A549 (cell line): ENCODE results near the gene ENAH. TPM values are rescaled to one million over a fixed set of nuclear protein-coding genes. Genes with fewer than 3 reads are reported as not detected.

Experiments
- ATAC-seq, 2 experiments: fragments of 200-7000 bp in 1 of 2; fragments of >200 bp in 1 of 2; cut with Nextera tagmentation in 1 of 2; cut with Tn5 transposase in 1 of 2; 3 replicates each; pipeline versions ENCODE4 v1.8.0 to v1.9.1; 2018 to 2020; ENCODE audit warnings: mild to moderate bottlenecking in 1 of 2, moderate library complexity in 1 of 2
- CTCF ChIA-PET: fragments of 300-600 bp; sonication (Branson Sonifier 250); formaldehyde crosslinking; extraction: SDS; loops from one replicate; lab custom pipeline; 2021; ENCODE audit warnings: antibody characterized with exemption, inconsistent platforms; lab: Yijun Ruan, JAX
- POLR2A ChIA-PET: fragments of 350-600 bp; formaldehyde crosslinking; extraction: SDS; loops from one replicate; lab custom pipeline; 2021; ENCODE audit warnings: antibody characterized with exemption, inconsistent platforms; lab: Yijun Ruan, JAX
- DNase-seq, 2 experiments: peaks; one replicate each; pipeline versions ENCODE4 v3.0.0 to v3.0.0-alpha.2; 2011 to 2016; ENCODE audit warnings: low read depth in 1 of 2, low spot score in 1 of 2
- FAIRE-seq: peaks from 2 replicates; lab custom pipeline; 2011; peaks lifted over from hg19 to GRCh38; lab: Jason Lieb, UNC
- H3K27ac ChIP-seq, 2 experiments: fragments of >200 bp; sonication (Bioruptor Twin); formaldehyde crosslinking; 3 replicates each; pipeline ENCODE4 v1.5.1; 2016 to 2017
- H3K4me1 ChIP-seq: fragments of >200 bp; sonication (Bioruptor Twin); formaldehyde crosslinking; 3 replicates; pipeline ENCODE4 v1.6.1; 2016
- H3K4me2 ChIP-seq: fragments of >200 bp; sonication (Bioruptor Twin); formaldehyde crosslinking; 3 replicates; pipeline ENCODE4 v1.6.1; 2016
- H3K4me3 ChIP-seq: fragments of >200 bp; sonication (Bioruptor Twin); formaldehyde crosslinking; 3 replicates; pipeline ENCODE4 v1.5.1; 2016
- H3K9me3 ChIP-seq: fragments of >200 bp; sonication (Bioruptor Twin); formaldehyde crosslinking; 3 replicates; pipeline ENCODE4 v1.6.1; 2016
- ATOH8 ChIP-seq: fragments of 250-450 bp; sonication (Bioruptor Pico); IDR thresholded peaks from 2 replicates; pipeline ENCODE4 v1.5.0; 2020; ENCODE audit warnings: low read depth, mild to moderate bottlenecking, moderate library complexity
- CBX2 ChIP-seq: fragments of 200-600 bp; sonication (generic); IDR thresholded peaks from 2 replicates; pipeline ENCODE4 v1.6.1; 2016; ENCODE audit warnings: low read depth, mild to moderate bottlenecking, borderline replicate concordance
- CHD4 ChIP-seq: fragments of 200-600 bp; sonication (generic); IDR thresholded peaks from 2 replicates; pipeline ENCODE4 v1.6.1; 2016; ENCODE audit warnings: antibody characterized with exemption, mild to moderate bottlenecking, borderline replicate concordance
- EP300 ChIP-seq, 2 experiments: fragments of >200 bp; sonication (Bioruptor Twin); formaldehyde crosslinking; IDR thresholded peaks; 2 replicates in 1 of 2; 3 replicates in 1 of 2; pipeline ENCODE4 v1.6.1; 2016 to 2017
- HES2 ChIP-seq: fragments of >200 bp; sonication (Bioruptor Twin); formaldehyde crosslinking; IDR thresholded peaks from 2 replicates; pipeline ENCODE4 v1.6.1; 2016
- HEYL ChIP-seq: fragments of 250-450 bp; sonication (Bioruptor Pico); IDR thresholded peaks from 2 replicates; pipeline ENCODE4 v1.8.0; 2021; ENCODE audit warnings: mild to moderate bottlenecking, moderate library complexity
- HMGXB4 ChIP-seq: fragments of 250-450 bp; sonication (Bioruptor Pico); IDR thresholded peaks from 2 replicates; pipeline ENCODE4 v1.5.0; 2021; ENCODE audit warnings: mild to moderate bottlenecking, moderate library complexity, borderline replicate concordance
- JUNB ChIP-seq: fragments of >200 bp; sonication (Bioruptor Twin); formaldehyde crosslinking; IDR thresholded peaks from 2 replicates; pipeline ENCODE4 v1.6.1; 2016
- KDM1A ChIP-seq: fragments of 200-600 bp; sonication (generic); IDR thresholded peaks from 2 replicates; pipeline ENCODE4 v1.6.1; 2016; ENCODE audit warnings: low read depth, mild to moderate bottlenecking
- MAFK ChIP-seq: fragments of 450-650 bp; IDR thresholded peaks from 2 replicates; pipeline ENCODE4 v1.6.1; 2014; ENCODE audit not compliant: partially characterized antibody
- MAZ ChIP-seq: fragments of 150-350 bp; IDR thresholded peaks from 2 replicates; pipeline ENCODE4 v1.6.1; 2014; ENCODE audit warnings: antibody characterized with exemption, low read depth, low read length, borderline replicate concordance
- MYC ChIP-seq: IDR thresholded peaks from 2 replicates; pipeline ENCODE4 v1.6.1; 2012; ENCODE audit warnings: mild to moderate bottlenecking, inconsistent platforms, low read length, improper control_type of control experiment, borderline replicate concordance
- NR3C1 ChIP-seq: fragments of >200 bp; sonication (Bioruptor Twin); formaldehyde crosslinking; IDR thresholded peaks from 3 replicates; pipeline ENCODE4 v1.6.1; 2017
- PHF8 ChIP-seq: fragments of 200-600 bp; sonication (generic); IDR thresholded peaks from 2 replicates; pipeline ENCODE4 v1.6.1; 2016; ENCODE audit warnings: low read depth, mild to moderate bottlenecking, antibody characterized with exemption, moderate library complexity, borderline replicate concordance
- POLR2AphosphoS2 ChIP-seq: conservative IDR thresholded peaks from 2 replicates; pipeline ENCODE4 v1.6.1; 2012; ENCODE audit warnings: low read length, improper control_type of control experiment, inconsistent platforms
- RAD21 ChIP-seq, 2 experiments: fragments of >200 bp in 1 of 2; sonication (Bioruptor Twin) in 1 of 2; formaldehyde crosslinking in 1 of 2; IDR thresholded peaks in 1 of 2; conservative IDR thresholded peaks in 1 of 2; 2 replicates in 1 of 2; 3 replicates in 1 of 2; pipeline ENCODE4 v1.6.1; 2012 to 2018; ENCODE audit warnings: inconsistent platforms in 1 of 2
- RARB ChIP-seq: fragments of 250-450 bp; sonication (Bioruptor Pico); IDR thresholded peaks from 2 replicates; pipeline ENCODE4 v1.8.0; 2021; ENCODE audit warnings: mild to moderate bottlenecking, moderate library complexity
- SREBF2 ChIP-seq: fragments of 450-650 bp; IDR thresholded peaks from 2 replicates; pipeline ENCODE4 v1.6.1; 2014; ENCODE audit warnings: mild to moderate bottlenecking, moderate library complexity
- USF2 ChIP-seq: fragments of 450-650 bp; IDR thresholded peaks from 2 replicates; pipeline ENCODE4 v1.6.1; 2014; ENCODE audit warnings: antibody characterized with exemption
- ZFP36 ChIP-seq: fragments of 450-650 bp; IDR thresholded peaks from 2 replicates; pipeline ENCODE4 v1.6.1; 2014; ENCODE audit warnings: borderline replicate concordance; ENCODE audit not compliant: partially characterized antibody
- WGBS: methylation state at CpG from one replicate; pipeline ENCODE4 v1.1.6; 2017; ENCODE audit errors: missing lambda C conversion rate; 5-methylcytosine and 5-hydroxymethylcytosine counted together
- polyA plus RNA-seq, 4 experiments: library from polyadenylated mRNA; depleted of rRNA in 3 of 4; stranded (reverse); fragments of >200 nt; fragmentation: RNase III in 1 of 4; extraction: RNeasy Plus Mini Kit Qiagen cat#74134 plus additional on column Dnase treatment in 1 of 4; gene quantifications; 2 replicates in 3 of 4; 3 replicates in 1 of 4; pipeline ENCODE4 v1.2.3, GENCODE V29; 2011 to 2017
- TF ChIP-seq, protein P1 (sequence below): fragments of >200 bp; sonication (Bioruptor Twin); formaldehyde crosslinking; IDR thresholded peaks from 3 replicates; pipeline ENCODE4 v1.6.1; 2016
- TF ChIP-seq, protein P2 (sequence below): fragments of 150-350 bp; IDR thresholded peaks from 2 replicates; pipeline ENCODE4 v1.6.1; 2014; ENCODE audit warnings: low read depth, mild to moderate bottlenecking, low read length

ENAH gene
- polyA plus RNA-seq, 2 of the 4 experiments (the other 2 are of a cell fraction): 142 to 155 TPM

DNA sequence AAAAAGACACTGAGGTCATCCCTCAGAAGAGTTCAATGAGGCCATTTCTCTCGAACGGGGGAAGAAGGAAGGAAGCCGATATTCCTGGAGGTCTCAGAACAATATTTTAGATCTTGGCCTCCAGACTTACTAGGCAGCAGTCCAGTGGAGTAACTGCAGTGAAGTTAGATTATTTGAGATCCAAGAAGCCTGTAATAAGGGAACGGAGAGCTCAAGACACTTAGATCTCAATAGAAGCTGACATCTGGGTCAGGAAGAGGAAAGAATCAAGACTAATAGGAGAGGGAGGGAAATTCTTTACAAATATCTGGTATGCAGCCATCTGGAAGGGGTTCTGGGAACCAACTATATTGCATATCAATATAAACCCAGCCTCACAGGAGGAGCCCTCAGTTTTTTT is 13.6 kb upstream of the ENAH start:
- 0 out of 3 replicates have a peak, but pooled peaks cover 3% of the 10 kb centered on the region for H3K4me1 ChIP-seq
- POLR2A ChIA-PET: interaction anchor here (0.6 kb wide), 1 partner anchor 80 kb away, joined by 4 read pairs; no protein-coding TSS in a partner anchor
- WGBS: 94% methylated on average over 4 of the region's 4 CpGs
- TF ChIP-seq CHD4 (no peak), PHF8 (no peak), EP300 (IDR thresholded peaks at IDR 0.05) (no peak), ATOH8 (CRISPR knock-in tag) (no peak), SREBF2 (no peak), USF2 (no peak), MYC (no peak), MAFK (no peak), HES2 (no peak), KDM1A (no peak), MAZ (no peak), JUNB (no peak), RAD21 (conservative IDR thresholded peaks at IDR 0.05 in 1 of 2, IDR thresholded peaks at IDR 0.05 in 1 of 2) (no peak), CBX2 (no peak)
- TF ChIP-seq, protein P1, sequence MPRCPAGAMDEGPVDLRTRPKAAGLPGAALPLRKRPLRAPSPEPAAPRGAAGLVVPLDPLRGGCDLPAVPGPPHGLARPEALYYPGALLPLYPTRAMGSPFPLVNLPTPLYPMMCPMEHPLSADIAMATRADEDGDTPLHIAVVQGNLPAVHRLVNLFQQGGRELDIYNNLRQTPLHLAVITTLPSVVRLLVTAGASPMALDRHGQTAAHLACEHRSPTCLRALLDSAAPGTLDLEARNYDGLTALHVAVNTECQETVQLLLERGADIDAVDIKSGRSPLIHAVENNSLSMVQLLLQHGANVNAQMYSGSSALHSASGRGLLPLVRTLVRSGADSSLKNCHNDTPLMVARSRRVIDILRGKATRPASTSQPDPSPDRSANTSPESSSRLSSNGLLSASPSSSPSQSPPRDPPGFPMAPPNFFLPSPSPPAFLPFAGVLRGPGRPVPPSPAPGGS: no peak
- TF ChIP-seq, protein P2, sequence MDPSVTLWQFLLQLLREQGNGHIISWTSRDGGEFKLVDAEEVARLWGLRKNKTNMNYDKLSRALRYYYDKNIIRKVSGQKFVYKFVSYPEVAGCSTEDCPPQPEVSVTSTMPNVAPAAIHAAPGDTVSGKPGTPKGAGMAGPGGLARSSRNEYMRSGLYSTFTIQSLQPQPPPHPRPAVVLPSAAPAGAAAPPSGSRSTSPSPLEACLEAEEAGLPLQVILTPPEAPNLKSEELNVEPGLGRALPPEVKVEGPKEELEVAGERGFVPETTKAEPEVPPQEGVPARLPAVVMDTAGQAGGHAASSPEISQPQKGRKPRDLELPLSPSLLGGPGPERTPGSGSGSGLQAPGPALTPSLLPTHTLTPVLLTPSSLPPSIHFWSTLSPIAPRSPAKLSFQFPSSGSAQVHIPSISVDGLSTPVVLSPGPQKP: no peak
- FAIRE-seq: no peak
- CTCF ChIA-PET: interaction anchor here (0.6 to 1.7 kb wide), 5 partner anchors 11 to 274 kb away, joined by 3 to 5 read pairs (median 3); no protein-coding TSS in a partner anchor
- no peak for DNase-seq
- no peak overlapping the region for H3K27ac ChIP-seq
- no peaks in the 10 kb centered on the region for H3K9me3 ChIP-seq
- H3K4me2 ChIP-seq: no peak overlapping the region
- no peak overlapping the region for H3K4me3 ChIP-seq
- ATAC-seq: no peak

GRCh38 chr1:225664762-225665161 is 11.8 kb upstream of the ENAH start:
- H3K27ac ChIP-seq: no peak overlapping the region
- no peak for TF ChIP-seq ZFP36
- TF ChIP-seq RAD21 (conservative IDR thresholded peaks at IDR 0.05 in 1 of 2, IDR thresholded peaks at IDR 0.05 in 1 of 2): no peak
- TF ChIP-seq POLR2AphosphoS2: no peak
- TF ChIP-seq RARB (CRISPR knock-in tag): no peak
- TF ChIP-seq HEYL (CRISPR knock-in tag): no peak
- no peak for TF ChIP-seq PHF8
- TF ChIP-seq HMGXB4: no peak
- TF ChIP-seq NR3C1: no peak
- CTCF ChIA-PET: interaction anchor here (0.5 to 1.5 kb wide), 9 partner anchors 8 to 190 kb away, joined by 3 to 5 read pairs (median 3); partner anchors contain the start of gene SRP9
- H3K9me3 ChIP-seq: no peaks in the 10 kb centered on the region
- WGBS: 84% methylated on average over 2 of the region's 2 CpGs
- FAIRE-seq: no peak
- no peak for DNase-seq
- POLR2A ChIA-PET: interaction anchor here (0.6 kb wide), 1 partner anchor 12 kb away, joined by 8 read pairs; no protein-coding TSS in a partner anchor
- H3K4me3 ChIP-seq: no peak overlapping the region
- peaks cover 6% of the 10 kb centered on the region; the same call in 1 of the 3 replicates for H3K4me1 ChIP-seq
- no peak for ATAC-seq
- no peak overlapping the region for H3K4me2 ChIP-seq
